GM20431 (cell line): ENCODE results near the gene DGUOK.
"Not testable (repeated sequence)": the region's sequence is repeated elsewhere in the genome, so short reads cannot be mapped to it uniquely, and the experiment has no call there.

Experiments used
- in situ Hi-C: fragments of 300-500 bp; cut with MseI, MboI; formaldehyde crosslinking; loops from one replicate; pipeline ENCODE4 v1.15.0; 2020; ENCODE audit warnings: low sequenced_read_pairs; ENCODE audit not compliant: unreplicated experiment

The DGUOK gene

DNA sequence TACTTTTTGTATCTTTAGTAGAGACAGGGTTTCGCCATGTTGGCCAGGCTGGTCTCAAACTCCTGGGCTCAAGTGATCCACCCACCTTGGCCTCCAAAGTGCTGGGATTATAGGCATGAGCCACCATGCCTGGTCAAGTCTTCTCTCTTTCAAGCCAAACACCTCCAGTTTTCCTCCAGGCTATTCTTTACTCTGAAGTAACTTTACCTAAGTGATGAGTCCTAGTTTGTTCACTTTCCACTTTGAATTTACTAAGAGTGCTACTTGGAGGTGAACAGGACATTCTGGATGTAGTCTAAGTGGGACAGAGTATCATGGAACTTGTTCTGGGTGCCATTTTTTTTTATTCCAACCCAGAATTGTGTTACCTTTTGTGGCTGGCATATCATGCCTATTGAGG is 13.4 kb downstream of the DGUOK start:
- in situ Hi-C loops, result not testable (repeated sequence)

GRCh38 chr2:73942664-73943063 is 16.0 kb downstream of the DGUOK start:
- in situ Hi-C loops, result no loop called here

DNA sequence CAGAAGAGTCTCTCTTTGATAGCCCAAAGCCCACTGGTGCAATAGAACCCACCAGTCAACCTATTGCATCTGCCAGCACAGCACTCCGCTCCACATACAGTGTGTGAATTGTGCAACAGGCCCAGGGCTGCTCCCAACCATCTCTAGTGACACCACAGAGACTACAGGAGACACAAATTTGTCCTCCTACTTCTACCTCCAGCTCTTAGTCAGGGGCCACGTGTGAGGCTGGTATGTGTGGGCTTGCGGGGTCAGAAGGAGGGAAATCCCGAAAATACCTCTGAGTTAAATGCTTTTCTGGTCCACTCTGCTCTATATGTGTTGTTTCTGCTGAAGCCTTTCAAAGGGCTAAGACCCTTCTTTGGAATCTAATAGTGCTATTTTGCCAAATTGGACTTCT is 18.0 kb downstream of the DGUOK start:
- in situ Hi-C loops, result no loop called here

GRCh38 chr2:73946215-73946614 is 19.5 kb downstream of the DGUOK start:
- in situ Hi-C loops, result no loop called here

- in situ Hi-C loops, result no loop called here
These were observed 20.0 kb downstream of the DGUOK start for GRCh38 chr2:73946666-73947065.

GRCh38 chr2:73947412-73948018 is 20.8 kb downstream of the DGUOK start:
- in situ Hi-C loops, result no loop called here

DNA sequence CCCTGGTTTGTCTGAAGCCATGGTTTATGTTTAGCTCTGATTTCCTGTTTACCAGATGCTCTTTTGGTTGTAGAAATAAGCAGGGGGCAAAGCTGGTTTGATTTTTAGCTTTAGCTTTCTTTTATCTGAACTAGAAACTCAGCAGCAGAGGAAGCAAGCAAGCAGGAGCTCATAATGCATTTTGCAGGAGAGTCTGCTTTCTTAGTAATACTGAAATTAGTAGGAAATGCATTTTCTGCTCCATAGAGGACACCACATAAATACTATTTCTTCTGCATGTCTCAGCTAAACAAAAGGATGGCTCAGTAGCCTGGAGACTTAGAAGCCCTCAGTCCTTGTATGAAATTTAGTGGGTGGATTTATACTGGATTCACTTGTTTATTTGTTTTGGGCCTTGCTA is 23.1 kb downstream of the DGUOK start:
- in situ Hi-C loops, result no loop called here

DNA sequence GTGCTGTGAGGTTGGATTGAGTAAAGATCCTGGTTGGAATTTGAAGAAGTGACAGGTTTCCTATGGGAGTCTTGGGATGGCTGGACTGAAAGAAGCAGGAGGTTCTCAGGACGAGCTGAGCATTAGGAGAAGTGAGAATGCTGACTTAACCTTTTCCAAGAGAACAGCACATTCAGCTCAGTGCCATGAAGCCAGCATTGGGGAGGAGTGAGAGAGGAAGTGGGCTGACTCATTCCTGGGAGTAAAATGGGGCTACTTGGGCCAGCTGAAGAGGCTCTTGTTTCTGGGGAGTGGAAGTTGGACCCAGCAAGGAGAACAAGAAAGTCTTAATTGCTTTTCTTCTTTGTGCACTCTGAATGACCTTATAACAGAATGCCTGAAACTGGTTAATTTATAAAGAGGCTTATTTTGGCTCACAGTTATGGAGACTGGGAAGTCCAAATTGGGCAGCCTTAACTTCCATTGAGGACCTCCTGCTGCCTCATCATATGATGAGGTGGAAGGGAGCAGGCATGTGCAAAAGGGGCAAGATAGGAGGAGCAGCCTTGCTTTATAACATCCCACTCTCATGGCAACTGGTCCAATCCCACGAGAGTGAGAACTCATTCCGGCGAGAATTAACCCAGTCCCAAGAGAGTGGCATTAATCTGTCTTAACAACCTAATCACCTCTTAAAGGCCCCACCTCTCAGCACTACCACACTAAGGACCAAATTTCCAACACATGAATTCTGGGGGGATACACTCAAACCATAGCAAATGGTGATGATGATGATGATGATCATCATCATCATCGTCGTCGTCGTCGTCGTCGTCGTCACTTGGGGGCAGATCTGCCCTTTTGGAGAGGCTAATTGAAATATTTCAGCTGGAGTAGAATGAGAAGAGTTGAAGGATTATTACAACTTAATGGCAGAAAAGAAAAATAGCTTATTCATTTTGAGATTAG is 26.1 kb downstream of the DGUOK start:
- in situ Hi-C loops, result no loop called here

DNA sequence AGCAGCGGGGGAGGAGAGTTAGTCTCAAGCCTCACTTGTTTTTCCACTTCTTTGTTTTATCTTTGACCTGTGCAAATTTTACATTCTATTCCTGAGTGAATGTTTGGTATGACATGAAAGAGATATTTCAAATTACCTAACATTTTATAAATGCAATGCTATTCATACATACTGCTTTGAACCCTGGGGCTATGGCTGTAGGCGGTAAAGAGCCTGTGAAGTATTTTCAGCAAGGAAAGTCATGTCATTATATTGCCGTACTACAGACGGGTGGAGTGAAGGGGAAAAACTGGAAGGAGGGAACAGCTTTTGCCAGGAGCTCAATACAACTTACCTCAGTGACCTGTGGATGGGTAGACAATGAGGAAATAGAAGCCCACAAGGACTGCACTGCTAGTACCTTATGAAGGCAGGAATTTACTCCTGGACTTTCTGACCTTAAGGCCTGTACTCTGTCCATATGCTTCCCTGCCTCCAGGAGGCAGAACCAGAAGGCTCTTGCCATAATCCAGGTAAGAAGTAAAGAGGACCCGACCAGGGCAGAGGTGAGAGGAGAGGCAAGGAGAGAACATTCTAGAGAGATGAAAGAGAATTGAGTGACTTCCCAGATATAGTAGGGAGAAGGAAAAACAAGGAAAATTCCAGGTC is 29.7 kb downstream of the DGUOK start:
- in situ Hi-C loops, result no loop called here

GRCh38 chr2:73961274-73961673 is 34.6 kb downstream of the DGUOK start:
- in situ Hi-C loops, result no loop called here

DNA sequence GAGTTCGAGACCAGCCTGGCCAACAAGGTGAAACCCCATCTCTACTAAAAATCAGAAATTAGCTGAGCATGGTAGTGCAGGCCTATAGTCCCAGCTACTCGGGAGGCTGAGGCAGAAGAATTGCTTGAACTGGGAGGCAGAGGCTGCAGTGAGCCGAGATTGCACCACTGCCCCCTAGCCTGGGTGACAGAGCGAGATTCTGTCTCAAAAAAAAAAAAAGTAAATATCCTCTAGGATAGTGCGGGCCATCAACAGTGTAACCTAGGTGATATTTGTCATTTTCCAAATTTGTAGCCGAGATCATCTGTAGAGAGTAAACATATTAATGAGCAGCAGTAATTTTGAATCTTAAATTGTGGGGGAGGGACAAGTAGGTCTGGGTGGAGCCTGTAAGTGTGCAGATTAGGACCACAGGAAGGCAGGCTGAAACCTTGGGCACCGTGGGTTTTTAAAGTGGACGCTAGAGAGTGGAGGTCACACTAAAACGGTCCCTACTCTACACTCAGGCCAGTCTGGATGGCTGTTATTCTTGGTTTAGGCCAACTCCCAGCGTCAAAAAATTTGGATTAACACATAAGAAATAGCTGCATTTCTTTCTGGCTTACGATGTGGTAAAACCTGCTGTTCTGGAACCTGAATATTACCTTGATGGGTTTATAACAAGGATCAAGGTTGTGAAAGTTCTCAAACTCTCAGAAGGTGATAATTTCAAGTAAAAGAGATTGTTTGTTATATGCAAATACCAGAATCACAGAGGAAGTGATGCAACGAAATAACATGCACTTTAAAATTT is 35.3 kb downstream of the DGUOK start:
- in situ Hi-C loops, result no loop called here

GRCh38 chr2:73962798-73963197 is 36.1 kb downstream of the DGUOK start:
- in situ Hi-C loops, result no loop called here

DNA sequence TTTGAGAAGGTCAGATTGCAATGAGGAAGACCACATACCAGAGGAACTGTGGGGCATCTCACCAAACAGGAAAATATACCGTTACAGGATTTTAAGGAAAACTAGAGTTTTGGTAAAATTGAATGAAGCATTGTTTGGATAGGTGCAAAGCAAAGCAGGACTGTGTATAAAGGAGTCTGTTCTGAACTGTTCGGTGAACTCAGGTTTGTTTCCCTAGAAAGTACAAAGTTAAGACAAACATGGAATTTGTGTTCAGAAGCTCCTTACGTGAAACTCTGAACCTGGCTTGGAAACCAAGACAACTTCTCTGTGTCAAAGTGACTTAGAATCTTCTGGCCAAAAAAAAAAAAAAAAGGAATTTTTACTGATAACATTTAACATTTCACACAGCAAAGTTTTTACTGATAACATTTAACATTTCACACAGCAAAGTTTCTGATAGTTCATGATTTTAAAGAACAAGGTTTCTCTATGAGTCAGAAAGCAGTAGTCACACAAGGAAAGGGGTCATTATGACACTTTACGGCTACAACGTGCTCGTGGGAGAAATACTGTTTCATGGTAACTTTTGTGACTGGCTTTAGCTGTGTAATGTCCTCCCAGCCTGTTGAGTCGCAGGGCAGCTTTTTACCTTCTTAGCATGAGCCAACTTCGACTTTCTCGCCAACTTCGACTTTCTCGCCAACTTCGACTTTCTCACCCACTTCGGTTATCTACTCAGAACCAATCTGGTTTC is 36.9 kb downstream of the DGUOK start:
- in situ Hi-C loops, result no loop called here

GRCh38 chr2:73964223-73964622 is 37.5 kb downstream of the DGUOK start:
- in situ Hi-C loops, result no loop called here

DNA sequence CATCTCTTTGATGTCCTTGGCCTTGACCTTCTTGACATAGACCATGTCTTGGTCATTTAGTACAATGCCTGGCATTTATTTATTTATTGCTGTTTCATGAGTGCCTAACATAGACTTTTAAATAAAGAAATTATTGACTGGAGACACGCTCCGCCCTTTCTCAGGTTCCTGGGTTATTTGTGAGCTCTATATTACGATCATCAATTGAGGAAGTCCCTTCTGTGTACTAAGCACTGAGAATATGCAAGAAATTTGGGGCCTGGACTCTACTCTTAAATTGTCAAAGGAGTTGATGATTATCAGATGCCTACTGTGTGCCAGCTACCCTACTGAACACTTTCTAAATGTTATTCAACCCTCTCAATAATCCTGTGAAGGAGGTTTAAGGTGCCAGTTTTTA is 38.4 kb downstream of the DGUOK start:
- in situ Hi-C loops, result no loop called here

GRCh38 chr2:73968357-73968937 is 41.8 kb downstream of the DGUOK start:
- in situ Hi-C loops, result no loop called here

- in situ Hi-C loops, result no loop called here
These were observed 42.7 kb downstream of the DGUOK start for GRCh38 chr2:73969356-73969755.

- in situ Hi-C loops, result no loop called here
These were observed 43.6 kb downstream of the DGUOK start for GRCh38 chr2:73970141-73970803.
